NCI-H69 (cell line): ENCODE measurements around the gene PARP8.
"Not testable (repeated sequence)": the region's sequence is repeated elsewhere in the genome, so short reads cannot be mapped to it uniquely, and the experiment has no call there.

Source experiments
- DNase-seq: peaks from one replicate; lab custom pipeline; 2025; lab: John Stamatoyannopoulos, UW

PARP8 gene

GRCh38 chr5:50679554-50679953, 13.1 kb downstream of the PARP8 start:
- not testable (repeated sequence) for DNase-seq

- DNase-seq, result no peak
Measured at GRCh38 chr5:50684721-50685120, 18.3 kb downstream of the PARP8 start.

- no peak for DNase-seq
Measured at GRCh38 chr5:50687548-50687947, 21.1 kb downstream of the PARP8 start.

- no peak for DNase-seq
Measured at GRCh38 chr5:50691399-50692016, 25.1 kb downstream of the PARP8 start.

- DNase-seq, result no peak
Measured at GRCh38 chr5:50694027-50694590, 27.7 kb downstream of the PARP8 start.

- DNase-seq, result not testable (repeated sequence)
Measured at GRCh38 chr5:50694626-50695025, 28.2 kb downstream of the PARP8 start.

- DNase-seq, result no peak
Measured at GRCh38 chr5:50697739-50698138, 31.3 kb downstream of the PARP8 start.

- no peak for DNase-seq
Measured at GRCh38 chr5:50699737-50700136, 33.3 kb downstream of the PARP8 start.

- no peak for DNase-seq
Measured at GRCh38 chr5:50700706-50701105, 34.3 kb downstream of the PARP8 start.

GRCh38 chr5:50702615-50703366, 36.4 kb downstream of the PARP8 start:
- no peak for DNase-seq

- DNase-seq, result no peak
Measured at GRCh38 chr5:50703367-50703666, 36.9 kb downstream of the PARP8 start.

GRCh38 chr5:50704730-50705129, 38.3 kb downstream of the PARP8 start:
- DNase-seq, result no peak

- DNase-seq, result no peak
Measured at GRCh38 chr5:50709471-50709870, 43.0 kb downstream of the PARP8 start.

- no peak for DNase-seq
Measured at GRCh38 chr5:50710838-50711237, 44.4 kb downstream of the PARP8 start.

- no peak for DNase-seq
Measured at GRCh38 chr5:50711280-50711679, 44.8 kb downstream of the PARP8 start.

GRCh38 chr5:50712479-50712878, 46.0 kb downstream of the PARP8 start:
- DNase-seq, result no peak

GRCh38 chr5:50715001-50715400, 48.6 kb downstream of the PARP8 start:
- DNase-seq, result no peak

GRCh38 chr5:50716134-50716533, 49.7 kb downstream of the PARP8 start:
- no peak for DNase-seq

- no peak for DNase-seq
Measured at GRCh38 chr5:50717651-50718050, 51.2 kb downstream of the PARP8 start.

- DNase-seq, result no peak
Measured at GRCh38 chr5:50720061-50720710, 53.7 kb downstream of the PARP8 start.

GRCh38 chr5:50722223-50722622, 55.8 kb downstream of the PARP8 start:
- no peak for DNase-seq

GRCh38 chr5:50724262-50724661, 57.8 kb downstream of the PARP8 start:
- DNase-seq, result no peak

GRCh38 chr5:50725800-50726474, 59.5 kb downstream of the PARP8 start:
- DNase-seq, result no peak
